Fibroblast of the conjunctiva (primary cell): ENCODE measurements around the gene CASZ1.

ENCODE experiments used
- DNase-seq: peaks from one replicate; pipeline ENCODE4 v3.0.0-alpha.2; 2010; ENCODE audit warnings: low read depth

CASZ1 gene

DNA sequence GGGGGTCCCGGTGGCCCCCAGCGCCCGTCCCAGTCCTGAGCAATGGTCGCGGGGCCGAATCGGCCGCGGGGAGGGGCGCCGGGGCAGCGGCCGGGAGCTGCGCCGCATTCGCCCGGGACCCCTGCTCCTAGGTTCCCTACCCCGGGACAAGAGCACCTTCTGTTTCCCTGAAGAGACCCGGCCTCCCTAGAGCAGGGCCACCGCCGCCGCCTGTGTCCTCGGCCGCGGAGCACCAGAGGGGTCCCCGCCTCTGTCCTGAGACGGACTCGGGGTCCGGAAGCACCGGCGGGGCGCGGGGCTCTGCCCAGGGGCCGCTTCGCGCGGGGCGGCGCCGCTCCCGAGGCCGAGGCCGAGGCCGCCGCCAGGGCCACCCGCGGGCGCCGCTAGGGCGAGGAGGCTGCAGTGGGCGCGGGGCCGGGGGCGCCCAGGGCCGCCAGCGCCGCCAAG is 157.9 kb downstream of the CASZ1 start:
- DNase-seq: no peak

DNA sequence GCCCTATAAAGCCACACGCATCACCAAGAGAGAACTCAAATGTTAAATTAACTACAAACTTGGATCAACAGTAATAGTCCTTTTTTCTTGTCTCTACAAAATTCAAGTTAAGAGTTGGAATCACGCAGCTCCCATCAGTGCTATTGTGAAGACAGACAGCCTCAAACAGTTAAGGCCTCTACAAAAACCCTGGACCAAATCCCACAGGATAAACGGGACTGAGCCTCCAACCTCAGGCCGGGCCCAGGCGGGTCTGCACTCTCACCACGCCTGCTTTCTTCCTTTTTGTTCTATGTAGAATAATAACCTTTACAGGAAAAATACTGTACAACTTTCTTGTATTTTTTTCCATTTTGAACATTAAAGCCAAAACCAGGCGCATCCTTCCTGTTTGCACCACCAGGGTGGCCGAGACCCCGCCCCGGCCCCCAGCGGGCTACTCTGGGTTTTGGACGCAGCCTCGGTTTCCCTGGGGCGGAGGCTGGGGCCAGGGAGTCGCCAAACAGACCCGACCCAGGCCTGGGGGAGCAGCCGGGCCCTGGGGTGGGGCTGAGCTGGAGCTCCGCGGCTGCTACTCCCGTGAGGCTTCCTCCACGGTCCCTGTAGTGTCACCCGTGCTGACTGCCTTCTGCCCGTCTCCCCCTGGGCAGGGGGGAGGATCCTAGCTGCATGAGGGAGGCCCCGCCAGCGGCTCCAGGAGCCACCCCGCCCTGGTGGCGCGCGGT is 158.4 kb downstream of the CASZ1 start:
- DNase-seq: no peak

DNA sequence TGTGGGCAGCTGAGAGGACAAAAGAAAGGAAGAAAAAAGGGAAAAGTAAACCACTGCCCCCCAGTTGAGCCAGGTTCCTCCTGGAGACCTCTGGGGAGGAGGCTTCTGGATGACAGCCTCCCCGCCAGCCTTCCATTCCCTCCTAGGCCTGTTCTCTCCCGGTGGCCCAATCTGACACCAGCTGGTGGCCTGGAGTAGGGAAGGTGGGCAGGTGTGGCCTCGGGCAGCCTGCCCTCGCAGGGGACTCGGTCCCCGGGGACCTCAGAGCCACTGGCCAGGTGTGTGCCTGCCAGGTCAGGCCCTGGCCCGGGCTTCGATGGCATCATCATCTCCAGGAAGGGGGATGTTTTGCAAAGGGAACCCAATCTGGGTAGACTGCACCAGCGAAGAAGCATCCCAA is 159.0 kb downstream of the CASZ1 start:
- no peak for DNase-seq

DNA sequence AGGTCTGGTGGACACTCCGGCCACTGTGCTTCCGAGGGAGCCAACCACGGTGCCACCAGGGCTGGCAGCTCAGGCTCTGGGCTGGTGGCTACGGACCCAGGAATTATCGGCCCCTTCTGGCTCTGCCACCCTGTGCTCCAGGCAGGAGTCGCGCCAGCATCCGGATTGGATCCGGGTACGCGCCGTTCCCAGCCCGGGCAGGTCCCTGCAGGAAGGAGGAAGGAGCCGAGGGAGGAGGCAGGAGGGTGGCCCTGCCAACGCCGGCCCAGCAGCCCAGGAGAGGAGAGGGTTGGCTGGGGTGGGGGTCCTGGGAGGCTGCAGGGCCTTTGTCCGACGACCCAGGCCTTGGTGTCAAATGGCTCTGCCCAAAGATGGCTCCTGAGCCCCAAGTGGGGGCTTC is 160.5 kb downstream of the CASZ1 start:
- DNase-seq: no peak

DNA sequence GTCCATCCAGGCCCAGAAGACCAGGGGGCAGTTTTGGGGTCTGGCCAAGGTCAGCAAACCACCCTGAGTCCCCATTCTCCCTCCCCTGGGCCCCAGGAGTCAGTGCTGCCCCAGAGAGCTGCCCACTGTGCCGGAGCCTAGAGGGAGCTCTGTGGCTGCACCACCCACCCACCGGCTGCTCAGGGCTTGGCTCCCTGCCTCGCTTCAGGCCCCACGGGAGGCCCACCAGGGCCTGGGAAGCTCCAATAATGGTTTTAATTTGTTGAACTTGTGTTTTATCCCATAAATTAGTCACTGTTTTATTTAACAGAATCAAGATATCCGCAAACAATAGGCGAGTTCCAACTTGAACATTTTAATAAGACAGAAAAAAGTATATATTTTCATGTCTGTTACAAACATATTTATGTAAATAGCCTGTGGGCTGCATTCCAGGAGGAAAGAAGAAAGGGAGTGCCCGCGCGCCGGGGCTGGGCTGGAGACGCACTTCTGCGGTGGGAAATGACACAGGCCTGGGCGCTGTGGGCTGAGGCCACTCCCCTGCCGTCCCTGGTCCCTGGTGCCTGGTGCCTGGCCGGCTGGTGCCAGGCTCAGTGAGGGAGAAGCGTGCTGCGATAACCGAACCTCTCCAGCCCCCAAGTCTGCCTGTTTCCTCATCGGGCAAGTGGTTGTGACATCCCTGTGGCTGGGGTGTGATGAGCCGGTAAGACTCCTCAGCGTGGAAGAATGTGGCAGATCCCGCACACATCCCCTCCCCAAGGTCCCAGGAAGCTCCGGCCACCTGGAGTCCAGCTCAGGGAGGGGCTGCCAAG is 161.2 kb downstream of the CASZ1 start:
- DNase-seq: no peak

DNA sequence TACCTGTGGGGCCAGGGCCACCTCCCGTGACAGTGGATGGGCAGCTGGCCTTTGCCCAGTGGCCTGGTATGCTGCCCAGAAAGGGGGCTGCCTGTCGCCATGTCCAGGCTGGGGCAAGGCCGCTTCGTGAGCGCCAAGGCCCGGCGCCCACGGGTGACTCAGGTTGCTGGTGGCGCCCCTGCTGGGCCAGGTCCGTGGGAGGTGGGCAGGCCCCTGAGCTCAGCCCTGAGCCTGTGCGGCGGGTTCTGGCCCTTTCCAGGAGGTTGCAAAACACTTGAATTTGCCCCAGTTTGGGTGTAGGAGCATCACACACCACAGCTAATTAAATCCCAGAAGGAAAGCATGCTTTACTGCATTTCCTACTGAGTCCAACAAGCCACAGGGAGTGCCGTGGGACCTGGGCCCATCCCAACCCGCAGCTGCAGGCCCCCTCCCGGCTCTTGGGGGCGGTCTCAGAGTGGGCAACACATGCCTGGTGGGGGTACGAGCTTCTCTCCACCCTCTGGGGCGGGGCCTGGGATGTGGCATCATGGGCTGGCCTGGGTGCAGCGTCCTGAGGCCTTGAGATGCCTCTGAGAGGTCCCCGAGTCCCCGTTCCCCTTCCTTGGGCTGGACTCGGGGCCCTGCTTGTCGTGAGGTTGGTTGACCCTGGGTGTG is 161.9 kb downstream of the CASZ1 start:
- no peak for DNase-seq

DNA sequence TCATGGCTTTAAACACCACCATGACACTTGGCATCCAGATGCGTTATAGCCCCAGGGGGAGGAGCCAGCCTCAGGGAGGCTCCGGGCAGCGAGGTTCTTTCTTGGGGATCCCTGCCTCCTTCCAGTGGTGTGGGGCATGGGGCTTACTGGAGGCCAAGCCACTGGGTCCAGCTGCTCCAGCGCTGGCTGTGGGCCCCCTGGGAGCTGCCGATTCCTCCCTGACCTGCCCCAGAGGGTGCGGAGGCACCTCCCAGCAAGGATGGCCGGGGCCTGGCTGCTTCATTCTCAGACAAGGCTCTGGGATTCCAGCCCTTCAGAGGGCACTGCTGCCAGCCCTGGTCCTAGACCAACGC is 162.4 kb downstream of the CASZ1 start:
- DNase-seq: no peak

DNA sequence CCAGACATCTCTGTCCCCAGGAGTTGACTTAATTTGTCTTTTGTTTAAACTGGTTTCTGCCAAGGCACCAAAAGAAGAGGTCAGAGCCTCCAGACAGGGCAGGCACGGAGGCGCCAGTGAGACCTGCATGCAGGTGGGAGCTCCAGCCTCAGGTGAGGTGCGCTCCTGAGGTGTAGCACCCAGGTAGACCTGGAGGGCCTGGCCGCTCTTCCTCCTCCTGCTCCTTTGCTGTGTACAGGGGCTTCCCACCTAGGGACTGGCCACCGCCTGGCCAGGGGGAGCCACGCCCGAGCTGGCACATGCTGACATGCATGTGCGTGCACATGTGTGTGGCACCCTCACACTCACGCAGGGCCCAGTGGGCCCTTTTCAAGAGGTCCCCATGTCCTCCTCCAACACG is 163.0 kb downstream of the CASZ1 start:
- DNase-seq: no peak

DNA sequence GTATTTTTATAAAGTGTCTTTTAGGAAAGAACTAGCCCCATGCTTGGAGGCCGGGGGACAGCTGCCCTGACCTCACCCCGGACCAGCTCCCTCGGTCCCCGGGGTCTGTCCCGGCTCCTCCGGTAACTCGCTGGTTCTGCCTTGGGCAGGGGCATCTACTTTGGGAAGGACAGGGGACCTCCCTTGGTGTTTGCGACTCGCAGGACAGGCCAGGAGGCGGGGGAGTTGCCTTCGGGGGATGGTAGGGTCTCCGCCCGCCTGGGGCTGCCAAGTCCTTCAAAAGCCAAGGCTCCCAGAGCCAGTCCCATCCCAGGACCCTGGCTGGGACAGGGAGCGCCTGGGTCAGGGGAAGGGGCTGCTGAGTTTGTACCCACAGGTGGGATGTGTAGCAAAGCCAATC is 163.8 kb downstream of the CASZ1 start:
- DNase-seq: no peak

DNA sequence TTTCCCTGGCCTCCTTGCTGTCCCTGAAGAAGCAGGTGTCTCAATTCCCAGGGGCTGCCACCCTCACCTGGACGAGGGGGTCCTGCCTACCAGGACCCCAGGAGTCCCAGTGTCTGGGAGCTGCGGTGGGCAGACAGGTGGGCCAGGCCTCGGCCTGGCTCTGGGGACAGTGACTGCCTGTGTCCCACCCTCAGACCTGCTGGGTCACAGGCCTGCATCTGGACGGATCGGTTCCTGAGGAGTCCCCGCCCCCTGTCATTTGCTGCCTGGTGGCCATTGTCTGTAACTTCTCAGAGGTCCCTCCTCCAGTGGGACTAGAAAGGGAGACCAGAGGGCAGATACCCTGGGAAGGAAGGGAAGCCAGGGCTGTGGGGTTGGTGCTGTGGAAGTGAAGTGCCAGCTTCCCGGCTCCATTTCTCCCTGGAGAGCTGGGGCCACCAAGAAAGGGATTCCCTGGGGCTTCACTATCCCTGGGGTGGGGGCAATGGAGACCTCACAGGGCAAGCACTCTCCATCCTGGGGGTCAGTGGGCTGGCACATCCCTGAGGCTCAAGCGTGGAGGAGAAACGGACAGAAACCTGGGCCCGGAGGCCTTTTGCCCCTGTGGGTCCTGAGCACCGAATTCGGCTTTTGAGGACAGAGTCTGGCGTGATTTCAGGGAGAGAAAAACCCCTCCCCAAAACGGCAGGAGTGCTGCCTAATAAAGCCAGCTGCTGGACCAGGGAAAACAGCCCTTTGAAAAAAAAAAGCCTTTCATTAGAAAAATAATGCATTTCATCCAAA is 164.4 kb downstream of the CASZ1 start:
- no peak for DNase-seq

DNA sequence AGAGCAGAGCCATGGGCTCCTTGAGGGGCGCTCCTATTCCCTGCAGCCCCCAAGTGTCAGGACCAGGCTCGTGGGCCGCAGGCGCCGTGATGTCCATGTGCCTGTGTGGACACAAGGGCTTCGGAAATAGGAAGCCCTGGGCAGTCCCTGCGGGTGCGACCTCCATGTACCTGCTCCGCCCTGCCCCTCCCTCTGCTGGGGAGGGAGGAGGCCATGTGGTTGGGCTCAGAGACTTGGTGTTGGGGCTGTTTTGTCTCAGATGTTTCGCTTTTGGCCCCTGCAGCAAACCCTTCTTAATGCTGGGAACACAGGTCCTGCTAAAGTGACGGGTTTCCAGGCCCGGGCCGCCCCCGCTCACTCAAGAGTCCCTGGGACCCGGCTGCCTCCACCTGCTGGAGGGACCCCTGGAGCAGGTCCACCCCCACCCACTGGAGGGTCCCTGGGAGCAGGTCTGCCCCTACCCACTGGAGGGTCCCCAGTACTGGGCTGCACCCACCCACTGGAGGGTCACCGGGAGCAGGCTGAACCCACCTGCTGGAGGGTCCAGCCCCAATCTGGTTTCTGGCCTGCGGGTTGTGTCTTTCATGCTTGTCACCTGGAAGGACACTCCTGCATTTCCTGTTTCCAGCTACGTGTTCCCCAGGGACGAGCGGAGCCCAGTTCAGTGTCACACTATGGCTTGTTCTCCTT is 165.2 kb downstream of the CASZ1 start:
- no peak for DNase-seq

DNA sequence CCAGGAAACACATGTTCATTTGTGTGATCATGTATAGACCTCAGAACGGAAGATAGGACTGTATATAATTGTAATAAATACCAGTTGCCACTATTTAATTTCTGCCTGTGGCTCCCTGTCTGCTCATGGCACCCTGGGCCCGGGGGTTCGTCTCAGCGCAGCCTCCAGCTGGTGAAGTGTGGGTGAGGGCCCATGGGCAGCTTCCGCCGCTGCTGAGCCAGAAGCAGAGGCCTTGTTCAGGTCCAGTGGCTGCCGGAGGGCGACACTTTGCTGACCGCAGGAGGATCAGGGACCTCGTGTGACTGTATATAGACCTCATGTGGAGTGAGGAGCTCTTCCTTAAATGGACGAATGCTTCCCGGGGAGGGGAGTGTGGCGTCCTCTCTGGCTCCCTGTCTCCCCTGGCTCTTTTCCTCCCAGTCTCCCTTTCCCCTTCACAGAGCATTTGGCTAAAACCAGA is 165.8 kb downstream of the CASZ1 start:
- DNase-seq: no peak

DNA sequence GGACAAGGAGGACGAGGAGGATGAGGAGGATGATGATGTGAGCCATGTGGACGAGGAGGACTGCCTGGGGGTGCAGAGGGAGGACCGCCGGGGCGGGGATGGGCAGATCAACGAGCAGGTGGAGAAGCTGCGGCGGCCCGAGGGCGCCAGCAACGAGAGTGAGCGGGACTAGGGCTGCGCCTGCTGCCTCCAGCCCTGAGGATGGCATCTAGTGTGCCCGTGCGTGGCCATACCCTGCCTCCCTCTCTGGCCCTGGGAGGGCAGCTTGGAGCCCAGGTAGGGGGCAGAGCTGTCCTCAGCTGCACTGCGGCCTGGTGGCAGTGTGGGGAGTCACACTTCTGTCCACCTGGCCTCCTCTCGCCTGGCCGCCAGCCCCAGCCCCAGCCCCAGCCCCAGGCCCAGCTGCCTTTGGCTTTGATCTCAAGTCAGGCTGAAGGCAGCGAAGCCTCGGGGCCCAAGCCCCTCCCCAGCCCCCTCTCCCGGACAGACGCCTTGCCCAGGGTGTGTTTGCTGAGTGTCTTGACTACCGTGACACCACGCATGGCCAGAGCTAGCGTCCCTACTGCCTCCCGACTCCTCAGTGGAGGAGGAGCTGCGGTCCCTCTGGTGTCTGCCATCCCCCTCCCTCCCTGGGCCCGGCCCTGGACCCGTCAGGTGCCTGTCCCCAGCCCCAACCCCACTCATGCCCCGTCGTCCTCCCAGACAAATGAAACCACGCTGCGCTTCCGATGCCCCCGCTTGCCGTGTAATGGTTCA is 166.5 kb downstream of the CASZ1 start:
- no peak for DNase-seq

DNA sequence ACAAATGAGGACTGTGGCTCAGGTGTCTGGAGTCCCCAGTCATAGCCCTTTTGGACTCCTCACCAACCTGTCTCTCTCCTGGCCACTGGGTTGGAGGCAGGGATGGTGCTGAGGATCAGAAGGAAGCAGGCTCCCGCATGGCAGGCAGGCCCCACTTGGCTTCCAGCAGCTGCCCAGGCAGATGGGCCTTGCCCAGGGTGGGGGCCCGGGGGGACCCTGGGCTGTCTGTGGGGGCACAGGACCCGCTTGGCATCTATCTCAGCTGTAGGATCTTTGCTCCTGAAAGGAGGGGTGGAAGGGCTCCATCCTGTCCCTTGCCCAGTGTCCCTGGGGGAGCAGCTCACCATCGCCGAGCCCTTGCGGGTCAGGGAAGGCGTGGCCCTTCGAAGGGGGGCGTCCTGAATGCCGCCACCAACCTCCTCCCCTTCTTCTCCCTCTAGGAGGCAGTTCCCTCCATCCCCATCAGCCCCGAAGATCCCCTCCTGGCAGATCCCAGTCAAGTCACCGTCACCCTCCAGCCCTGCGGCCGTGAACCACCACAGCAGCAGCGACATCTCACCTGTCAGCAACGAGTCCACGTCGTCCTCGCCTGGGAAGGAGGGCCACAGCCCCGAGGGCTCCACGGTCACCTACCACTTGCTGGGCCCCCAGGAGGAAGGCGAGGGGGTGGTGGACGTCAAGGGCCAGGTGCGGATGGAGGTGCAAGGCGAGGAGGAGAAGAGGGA is 167.2 kb downstream of the CASZ1 start:
- no peak for DNase-seq

DNA sequence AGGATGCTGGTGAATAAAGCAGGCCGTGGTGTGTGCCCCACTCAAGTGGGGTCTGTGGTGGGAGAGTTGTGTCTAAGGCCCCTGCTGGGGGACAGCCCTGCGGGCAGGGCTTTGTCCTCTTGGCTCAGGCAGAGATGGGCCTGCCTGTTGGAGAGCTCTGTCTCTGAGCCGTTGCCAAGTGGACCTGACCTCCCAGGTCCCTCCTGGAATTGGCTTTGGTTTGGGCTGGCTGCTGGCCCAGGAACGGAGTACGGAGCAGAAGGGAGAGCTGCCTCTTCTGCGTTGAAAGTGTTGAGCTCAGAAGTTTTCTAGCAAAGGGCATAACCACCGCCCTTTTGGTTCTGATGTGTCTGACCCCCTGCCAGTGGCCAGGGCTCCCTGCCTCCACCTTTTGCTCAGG is 167.8 kb downstream of the CASZ1 start:
- no peak for DNase-seq

DNA sequence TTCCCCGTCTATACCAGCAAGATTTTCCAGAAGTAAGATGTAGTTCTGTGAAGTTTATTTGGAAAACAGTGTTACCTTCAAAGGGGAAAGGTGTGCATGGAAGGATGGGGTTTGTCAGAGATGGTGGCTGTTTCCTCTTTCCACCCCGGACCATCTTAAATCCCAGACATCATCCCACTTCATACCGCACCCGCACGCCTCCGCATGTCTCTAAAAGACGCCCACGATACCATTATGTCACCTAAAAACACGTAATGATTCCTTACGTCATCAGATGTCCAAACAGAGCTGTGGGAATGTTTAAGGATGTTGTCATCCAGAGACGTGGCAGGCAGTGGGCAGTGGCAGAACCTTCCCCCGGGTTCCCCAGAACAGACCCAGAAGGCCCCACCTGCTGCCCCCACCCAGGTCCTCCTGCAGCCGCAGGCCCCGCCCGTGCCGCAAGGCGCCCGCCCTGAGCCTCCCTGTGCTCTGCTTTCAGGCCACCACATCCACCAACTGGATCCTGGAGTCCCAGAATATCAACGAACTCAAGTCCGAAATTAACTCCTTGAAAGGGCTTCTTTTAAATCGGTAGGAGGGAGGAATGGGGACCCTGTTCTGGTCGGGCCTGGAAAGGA is 169.5 kb downstream of the CASZ1 start:
- no peak for DNase-seq

DNA sequence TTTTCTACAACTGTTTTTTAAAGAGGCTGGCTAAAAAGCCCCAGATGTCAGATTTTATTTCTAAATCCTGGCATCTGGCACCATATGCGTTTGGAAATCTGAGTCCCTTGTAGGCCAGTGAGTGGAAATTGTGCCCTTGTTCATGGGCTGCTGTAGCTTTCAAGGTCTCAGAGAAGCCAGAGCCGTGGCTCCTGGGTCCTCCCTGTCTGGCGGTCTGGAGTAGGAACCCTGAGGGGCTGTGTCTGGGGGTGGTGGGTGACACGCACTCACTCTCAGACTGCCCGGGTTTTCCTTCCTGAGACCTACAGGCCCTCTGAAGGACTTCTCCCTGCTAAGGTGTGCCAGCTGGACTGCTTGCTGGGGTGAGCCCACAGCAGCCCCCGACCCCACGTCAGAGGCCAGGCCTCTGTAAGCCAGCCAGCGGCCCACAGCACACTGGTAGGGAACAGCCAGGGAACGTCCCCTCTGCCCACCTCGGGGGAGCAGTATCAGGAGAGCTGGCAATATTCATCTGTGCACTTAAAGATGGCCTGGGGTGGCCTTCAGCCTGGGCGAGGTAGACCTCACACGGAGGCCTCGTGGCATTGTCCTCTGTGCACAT is 170.2 kb downstream of the CASZ1 start:
- DNase-seq: no peak

DNA sequence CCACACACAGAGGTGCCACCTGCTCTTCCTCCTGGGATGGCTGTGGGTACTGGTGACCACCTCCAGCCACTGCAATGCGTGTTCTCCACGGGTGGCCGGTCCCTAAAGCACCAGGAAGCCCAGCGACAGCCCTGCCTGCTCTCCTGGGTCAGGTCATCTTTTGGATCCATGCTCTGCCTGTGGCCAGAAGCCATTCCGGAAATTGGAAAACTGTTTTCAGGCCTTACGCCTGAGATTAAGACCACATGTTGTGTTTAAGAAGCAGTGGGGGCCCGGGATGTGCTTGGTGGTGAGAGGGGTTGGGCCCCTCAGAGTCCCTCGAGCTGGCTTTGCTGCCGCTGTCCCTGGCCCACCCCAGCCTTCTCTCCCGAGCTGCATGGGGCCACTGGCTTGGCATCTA is 170.9 kb downstream of the CASZ1 start:
- DNase-seq: no peak

DNA sequence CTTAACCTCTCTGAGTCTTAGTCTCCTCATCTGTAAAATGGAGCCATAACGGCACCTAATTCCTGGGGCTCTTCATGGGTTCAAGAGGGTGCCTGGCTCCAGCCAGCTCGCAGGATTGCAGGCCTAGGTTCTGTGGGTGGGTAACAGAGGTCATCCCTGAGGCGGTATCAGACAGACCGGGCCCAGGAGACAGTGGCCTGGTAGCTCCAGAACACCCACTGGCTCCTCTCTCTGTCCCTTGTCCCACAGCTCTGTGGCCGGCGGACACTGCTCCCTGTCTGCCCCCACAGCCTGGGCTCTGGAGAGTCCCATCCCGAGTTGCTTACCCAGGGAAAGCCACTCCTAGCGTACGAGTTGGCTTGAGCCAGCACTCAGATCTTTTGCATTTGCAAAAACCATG is 171.4 kb downstream of the CASZ1 start:
- no peak for DNase-seq
